C4-2B (cell line): Measurements from ENCODE around the gene NCOA6.

Experiments
- ZFX ChIP-seq: fragments of 450-650 bp; IDR thresholded peaks from 2 replicates; pipeline ENCODE4 v1.6.1; 2017
- TF ChIP-seq, protein P1 (sequence below): fragments of 450-650 bp; conservative IDR thresholded peaks from 2 replicates; pipeline ENCODE4 v1.5.1; 2017; ENCODE audit warnings: mild to moderate bottlenecking

DNA sequence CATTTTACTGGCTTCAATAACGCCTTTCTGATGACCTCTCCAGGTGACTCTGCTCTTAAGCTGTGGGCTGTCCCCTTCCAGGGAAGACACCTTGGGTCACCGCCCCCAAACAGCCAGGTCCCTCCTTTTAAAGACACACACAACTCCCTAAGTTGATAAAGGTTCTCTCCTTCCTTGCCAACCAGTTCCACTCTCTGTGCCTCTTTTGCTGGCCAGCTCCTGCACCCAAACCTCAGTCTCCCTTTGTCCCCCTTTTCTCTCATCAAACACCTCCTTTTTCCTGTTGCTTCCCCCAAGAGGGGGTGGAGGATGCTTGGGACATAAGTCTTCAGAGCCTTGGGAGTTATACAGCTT lies 1.0 kb downstream of the NCOA6 start:
- TF ChIP-seq, protein P1, sequence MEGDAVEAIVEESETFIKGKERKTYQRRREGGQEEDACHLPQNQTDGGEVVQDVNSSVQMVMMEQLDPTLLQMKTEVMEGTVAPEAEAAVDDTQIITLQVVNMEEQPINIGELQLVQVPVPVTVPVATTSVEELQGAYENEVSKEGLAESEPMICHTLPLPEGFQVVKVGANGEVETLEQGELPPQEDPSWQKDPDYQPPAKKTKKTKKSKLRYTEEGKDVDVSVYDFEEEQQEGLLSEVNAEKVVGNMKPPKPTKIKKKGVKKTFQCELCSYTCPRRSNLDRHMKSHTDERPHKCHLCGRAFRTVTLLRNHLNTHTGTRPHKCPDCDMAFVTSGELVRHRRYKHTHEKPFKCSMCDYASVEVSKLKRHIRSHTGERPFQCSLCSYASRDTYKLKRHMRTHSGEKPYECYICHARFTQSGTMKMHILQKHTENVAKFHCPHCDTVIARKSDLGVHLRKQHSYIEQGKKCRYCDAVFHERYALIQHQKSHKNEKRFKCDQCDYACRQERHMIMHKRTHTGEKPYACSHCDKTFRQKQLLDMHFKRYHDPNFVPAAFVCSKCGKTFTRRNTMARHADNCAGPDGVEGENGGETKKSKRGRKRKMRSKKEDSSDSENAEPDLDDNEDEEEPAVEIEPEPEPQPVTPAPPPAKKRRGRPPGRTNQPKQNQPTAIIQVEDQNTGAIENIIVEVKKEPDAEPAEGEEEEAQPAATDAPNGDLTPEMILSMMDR = no peak
- TF ChIP-seq ZFX = no peak
